Measurements from ENCODE around the gene SCAF8.

The SCAF8 gene

DNA sequence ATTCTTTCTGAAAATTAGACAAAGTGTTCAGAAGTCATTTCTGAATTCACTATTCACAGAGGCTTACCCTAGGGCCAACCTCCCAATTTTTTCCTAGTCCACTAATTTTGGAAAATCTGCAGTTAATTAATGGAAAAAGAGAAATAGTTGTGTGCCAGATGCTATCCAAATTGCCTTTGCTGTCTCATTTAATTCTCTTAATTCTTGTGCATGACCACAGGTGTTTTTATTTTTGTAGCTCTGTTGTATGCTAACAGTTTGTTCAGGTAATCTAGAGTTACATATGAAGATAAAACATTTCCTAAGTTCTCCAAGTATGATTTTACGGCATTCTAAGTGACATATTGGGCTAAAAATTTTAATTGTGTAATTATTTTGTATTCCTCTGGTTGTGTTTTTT, 96.8 kb downstream of the SCAF8 start:
- DNase-seq (ENCODE audit: low read depth in 1 of 2, low spot score in 1 of 2), result no peak

DNA sequence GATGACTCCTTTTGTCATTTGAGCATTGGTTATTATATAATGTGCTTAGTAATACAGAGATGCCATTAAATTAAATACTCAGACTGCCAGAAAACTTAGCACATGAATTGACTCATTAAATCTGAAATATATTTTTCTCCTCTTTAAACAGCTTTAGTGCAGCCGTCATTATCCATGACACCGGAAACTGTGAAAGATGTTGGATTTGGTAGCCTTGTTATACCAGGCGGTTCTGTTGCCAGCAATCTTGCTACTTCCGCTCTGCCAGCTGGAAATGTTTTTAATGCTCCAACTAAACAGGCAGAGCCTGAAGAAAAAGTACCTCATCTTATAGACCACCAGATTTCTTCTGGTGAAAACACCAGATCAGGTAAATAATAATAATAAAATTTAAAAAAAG, 97.6 kb downstream of the SCAF8 start:
- DNase-seq (ENCODE audit: low read depth in 1 of 2, low spot score in 1 of 2), result no peak

DNA sequence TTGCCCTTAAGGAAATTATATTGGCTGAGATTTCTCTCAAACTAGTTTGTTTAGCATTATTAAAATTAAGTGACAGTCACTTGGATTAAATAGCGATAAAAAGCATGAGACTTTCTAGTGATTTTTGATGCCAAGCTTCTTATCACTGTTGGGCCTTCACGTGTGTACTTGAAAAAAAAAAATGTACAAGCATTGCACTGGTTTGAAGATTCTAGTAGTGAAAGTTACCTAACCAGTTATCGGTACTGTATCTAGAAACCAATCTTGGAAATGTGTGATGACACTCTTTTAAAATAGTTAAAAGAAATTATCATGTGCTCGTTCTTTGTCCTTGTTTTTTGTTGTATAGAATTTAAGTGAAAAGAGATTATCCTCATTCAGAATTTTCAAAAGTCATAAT, 102.1 kb downstream of the SCAF8 start:
- no peak for DNase-seq (ENCODE audit: low read depth in 1 of 2, low spot score in 1 of 2)

DNA sequence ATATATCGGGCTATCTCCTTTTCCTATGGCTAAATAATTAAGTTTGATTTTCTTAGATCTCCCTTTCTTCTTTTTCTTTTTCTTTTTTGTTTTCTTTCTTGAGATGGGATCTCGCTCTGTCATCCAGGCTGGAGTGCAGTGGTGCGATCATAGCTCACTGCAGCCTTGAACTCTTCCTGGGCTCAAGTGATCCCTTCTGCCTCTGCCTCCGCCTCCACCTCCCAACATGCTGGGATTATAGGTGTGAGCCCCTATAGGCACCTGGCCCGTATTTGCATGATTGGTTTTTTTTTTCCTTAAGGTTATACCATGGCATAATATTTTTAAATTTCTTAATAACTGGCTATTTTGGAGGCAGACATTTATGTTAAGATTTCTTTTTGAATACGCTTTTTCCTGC, 106.3 kb downstream of the SCAF8 start:
- DNase-seq (ENCODE audit: low read depth in 1 of 2, low spot score in 1 of 2), result no peak

DNA sequence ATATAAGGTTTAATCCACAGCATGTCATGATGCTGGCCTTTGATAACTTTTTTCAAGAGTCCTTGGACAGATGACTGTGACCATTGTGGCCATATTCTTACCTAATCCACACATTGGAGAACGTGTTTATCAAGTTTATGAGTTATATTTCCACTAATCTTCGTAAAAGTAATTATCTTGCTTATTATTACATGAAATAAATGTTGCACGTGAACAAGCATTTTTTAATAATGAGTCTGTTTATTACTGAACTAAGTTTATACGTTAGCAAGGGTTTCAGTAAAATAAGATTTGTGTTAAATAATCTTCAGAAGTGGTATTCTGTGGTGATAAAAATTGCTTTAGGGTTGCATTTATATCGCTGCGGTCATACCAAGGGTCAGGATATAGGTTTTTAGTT, 107.1 kb downstream of the SCAF8 start:
- no peak for DNase-seq (ENCODE audit: low read depth in 1 of 2, low spot score in 1 of 2)

DNA sequence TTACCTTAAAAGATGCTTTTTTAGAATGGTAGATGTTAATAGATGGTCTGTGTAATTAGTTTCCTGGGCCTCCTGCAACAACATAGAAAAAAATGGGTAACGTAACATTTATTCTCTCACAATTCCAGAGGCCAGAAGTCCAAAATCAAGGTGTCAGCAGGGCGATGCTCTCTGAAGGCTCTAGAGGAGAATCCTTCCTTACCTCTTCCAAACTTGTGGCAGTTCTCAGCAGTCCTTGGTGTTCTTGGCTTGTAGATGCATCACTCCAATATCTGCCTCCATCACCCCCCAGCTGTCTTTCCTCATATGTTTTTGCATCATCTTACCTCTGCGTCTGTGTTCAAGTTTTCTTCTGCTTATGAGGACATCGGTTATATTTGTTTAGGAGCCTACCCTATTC, 107.9 kb downstream of the SCAF8 start:
- DNase-seq (ENCODE audit: low read depth in 1 of 2, low spot score in 1 of 2), result no peak

DNA sequence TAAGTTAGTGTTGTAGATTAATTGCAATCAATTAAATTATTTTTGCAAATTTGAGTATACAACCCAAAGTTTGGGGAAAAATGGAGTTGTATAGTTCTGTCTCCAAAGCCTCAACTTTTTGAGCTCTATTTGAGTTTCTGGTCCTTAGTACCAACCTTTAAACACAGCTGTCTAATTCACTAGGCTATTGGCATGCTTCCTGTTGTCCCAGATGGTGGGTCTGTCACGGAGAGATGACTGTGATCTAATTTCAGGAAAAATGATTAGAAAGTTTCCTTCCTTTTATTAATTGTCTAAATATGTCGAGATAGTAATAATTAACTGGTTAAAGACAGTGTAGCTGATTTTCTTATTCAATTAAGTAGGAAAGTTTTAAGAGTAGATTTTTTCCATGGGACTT, 109.6 kb downstream of the SCAF8 start:
- no peak for DNase-seq (ENCODE audit: low read depth in 1 of 2, low spot score in 1 of 2)

DNA sequence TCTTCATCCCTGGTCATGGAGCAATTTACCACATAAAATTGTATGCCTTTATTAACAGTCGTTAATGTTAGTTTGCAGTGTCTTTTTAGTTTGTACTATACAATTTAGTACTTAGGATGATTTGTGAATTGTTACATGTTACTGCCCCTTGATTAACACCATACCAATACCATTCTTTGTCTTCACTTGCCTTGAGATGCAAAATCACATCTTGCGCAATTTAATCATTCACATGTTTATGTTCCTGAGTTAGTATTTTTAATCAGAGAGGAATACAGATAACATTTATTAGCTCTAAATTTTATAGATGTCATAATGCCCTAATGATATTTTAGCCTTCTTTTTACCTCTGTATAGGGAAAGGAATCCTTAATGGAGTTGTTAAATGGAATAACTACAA, 114.1 kb downstream of the SCAF8 start:
- DNase-seq (ENCODE audit: low read depth in 1 of 2, low spot score in 1 of 2), result no peak

DNA sequence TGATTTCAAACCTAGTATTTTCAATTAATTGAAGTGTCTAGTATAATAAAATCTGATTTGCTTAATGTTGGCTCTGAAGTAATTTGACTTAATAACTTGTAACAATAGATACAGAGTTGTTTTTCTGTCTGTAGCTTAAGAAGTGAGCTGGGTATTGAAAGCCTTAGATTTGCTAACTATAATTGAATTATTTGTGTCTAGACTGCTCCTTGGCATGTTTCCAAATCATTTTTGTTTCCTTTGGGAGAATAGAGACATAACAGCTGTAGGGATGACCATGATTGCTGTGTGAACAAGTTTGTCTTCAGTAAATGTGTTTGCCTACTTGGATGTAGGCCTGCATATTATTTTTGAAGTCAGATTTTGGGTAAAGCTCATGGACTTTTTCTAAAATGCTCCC, 115.4 kb downstream of the SCAF8 start:
- DNase-seq (ENCODE audit: low read depth in 1 of 2, low spot score in 1 of 2), result no peak

DNA sequence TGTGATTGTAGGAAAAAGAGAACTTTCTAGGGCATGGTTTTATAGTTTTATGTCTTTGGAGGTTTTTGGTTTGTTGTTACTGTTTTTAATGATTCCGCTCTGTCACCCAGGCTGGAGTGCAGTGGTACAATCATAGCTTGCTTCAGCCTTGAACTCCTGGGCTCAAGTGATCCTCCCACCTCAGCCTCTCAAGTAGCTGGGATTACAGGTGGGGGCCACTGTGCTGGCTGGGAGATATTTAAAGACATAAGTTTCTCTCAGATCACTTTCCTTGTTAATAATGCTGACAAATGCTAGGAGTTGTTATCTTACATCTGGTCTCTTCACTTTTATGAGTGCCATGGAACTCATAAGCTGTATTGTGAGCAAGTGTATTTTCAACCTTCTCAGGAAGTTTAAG, 116.3 kb downstream of the SCAF8 start:
- no peak for DNase-seq (ENCODE audit: low read depth in 1 of 2, low spot score in 1 of 2)

DNA sequence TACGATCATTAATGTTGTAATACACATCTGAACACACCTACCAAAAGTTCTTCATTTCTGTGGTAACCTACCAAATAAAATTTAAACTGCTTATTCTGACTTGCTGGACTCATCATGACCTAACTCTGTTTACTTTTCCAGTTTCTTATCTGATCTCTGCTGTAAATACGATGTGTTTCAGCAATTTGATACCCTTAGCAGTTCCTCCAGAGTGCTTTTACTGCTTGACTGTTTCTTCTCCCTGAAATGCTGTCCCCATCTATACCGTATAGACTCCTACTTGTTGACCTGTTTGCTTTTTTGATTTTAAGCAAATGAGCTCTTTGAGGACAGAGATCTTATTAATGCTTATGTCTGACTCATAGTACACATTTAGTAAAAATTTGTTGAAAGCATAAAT, 119.5 kb downstream of the SCAF8 start:
- no peak for DNase-seq (ENCODE audit: low read depth in 1 of 2, low spot score in 1 of 2)

DNA sequence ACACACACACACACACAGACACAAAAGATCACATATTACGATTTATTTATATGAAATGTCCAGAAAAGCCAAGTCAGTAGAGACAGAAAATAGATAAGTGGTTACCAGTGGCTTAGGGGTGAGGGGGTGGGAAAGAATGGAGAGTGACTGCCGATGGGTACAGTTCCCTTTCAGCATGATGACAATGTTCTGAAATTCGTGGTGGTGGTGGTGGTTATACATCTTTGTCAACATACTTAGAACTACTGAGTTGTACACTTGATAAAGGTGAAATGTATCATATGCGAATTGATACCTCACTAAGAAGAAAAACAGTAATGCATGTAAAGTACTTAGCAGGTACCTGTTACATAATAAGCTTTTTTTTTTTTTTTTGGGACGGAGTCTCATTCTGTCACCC, 124.3 kb downstream of the SCAF8 start:
- no peak for DNase-seq (ENCODE audit: low read depth in 1 of 2, low spot score in 1 of 2)

DNA sequence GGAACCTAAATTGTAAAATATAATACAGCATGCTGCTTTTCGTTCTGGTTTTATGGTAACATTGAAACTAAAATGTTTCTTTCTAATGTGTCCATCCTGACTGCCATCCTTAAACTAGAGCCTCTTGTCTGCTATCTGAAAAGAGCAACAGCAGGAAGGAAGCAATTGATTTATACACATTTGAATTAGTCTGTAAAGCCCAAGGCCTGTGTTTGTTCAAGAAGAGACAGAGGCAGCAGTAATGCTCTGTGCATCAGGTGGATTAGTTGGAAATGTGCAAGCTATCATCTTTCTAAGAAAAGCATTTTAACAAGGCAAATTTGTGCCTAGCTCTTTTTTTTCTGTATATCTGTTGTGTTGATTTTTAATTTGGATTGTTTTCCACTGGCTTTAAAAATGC, 128.6 kb downstream of the SCAF8 start:
- no peak for DNase-seq (ENCODE audit: low read depth in 1 of 2, low spot score in 1 of 2)

DNA sequence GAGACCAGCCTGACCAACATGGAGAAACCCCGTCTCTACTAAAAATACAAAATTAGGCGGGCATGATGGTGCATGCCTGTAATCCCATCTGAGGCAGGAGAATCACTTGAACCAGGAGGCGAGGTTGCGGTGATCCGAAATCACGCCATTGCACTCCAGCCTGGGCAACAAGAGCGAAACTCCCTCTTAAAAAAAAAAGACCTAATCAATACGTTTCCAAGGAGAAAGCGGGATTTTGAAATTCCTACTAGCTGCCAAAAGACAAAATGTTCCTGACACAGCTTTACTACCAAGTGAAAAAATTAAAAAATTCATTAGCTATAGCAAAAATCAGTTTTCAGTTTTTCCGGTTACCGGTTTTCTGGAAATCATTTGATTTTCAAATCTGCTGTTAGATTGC, 129.3 kb downstream of the SCAF8 start:
- DNase-seq (ENCODE audit: low read depth in 1 of 2, low spot score in 1 of 2), result no peak

DNA sequence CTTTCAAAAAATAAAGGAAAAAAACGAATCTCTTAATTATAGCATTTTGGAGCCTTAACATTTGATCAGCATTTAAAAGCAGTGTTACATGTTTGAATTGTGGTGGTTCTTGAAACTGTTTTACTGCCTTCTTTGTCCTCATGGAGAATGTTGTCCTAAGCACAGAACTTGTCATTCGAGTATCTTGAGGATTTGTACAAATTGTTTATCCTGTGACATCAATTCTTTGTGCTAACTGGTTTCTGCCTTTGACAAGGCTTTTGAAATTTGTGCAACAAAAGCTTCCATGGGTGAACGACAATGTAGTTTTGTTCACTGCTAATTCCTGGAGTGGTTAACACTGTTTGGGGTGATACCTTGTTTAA, 130.8 kb downstream of the SCAF8 start:
- DNase-seq (ENCODE audit: low read depth in 1 of 2, low spot score in 1 of 2), result no peak

DNA sequence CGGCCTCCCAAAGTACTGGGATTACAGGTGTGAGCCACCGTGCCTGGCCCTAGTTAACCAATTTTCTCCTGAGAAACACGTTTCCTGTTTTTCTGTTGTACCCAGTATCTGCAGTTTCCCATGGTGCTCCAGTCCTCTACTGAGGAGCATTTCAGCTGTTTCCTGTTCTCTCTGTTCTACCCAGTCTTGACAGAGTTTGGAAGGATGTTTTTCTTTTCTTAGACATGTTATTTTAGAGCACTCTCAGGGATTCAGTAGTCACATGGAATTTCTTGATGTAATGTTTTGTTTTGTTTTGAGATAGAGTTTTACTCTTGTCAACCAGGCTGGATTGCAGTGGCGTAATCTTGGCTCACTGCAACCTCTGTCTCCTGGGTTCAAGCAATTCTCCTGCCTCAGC, 132.1 kb downstream of the SCAF8 start:
- DNase-seq (ENCODE audit: low read depth in 1 of 2, low spot score in 1 of 2), result no peak

DNA sequence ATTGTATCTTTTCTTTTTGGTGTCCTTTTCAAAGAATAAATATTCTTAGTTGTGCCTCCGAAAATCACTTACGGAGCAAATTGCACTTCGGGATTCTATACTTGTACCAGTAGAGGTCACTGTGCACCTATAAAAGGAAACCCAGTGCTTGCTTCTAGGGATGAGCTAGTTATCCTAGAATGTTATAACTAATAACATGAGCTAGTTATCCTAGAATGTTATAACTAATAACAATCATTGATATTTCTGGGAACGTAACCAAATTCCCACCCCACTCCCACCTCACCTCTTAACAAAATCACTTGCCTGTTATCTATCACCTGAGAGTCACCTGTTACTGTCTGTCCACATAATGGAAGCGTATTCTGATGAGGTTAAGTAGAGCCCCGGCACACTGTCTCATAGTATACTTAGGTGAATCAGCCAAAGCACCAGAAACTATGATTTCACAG, 135.0 kb downstream of the SCAF8 start:
- no peak for DNase-seq (ENCODE audit: low read depth in 1 of 2, low spot score in 1 of 2)

DNA sequence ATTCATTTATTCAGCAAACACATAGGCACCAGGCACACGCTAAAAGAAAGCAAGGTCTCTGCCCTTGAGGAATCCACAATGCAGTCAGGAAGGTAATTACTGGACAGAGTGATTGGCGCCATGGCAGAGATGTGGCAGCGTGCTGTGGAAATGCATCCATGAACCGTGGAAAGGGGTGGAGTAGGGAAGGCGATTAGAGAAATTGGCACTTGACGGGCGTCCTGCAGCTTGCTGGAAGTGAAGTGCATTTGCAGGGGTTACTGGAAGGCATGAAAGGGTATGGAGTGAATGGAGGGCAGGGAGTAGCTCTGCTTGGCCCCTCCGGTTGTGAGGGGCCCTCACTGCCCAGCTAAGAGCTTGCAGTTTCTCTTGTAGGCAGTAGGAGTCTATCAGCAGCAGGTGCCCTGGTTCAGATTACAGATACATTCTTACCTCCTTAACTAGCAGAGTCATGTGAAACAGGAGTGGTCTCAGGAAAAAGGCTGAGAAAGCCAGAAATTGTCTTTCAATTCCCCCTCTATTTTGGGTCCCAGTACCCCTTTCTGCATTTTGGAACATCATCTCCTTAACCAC, 139.4 kb downstream of the SCAF8 start:
- DNase-seq (ENCODE audit: low read depth in 1 of 2, low spot score in 1 of 2), result no peak

DNA sequence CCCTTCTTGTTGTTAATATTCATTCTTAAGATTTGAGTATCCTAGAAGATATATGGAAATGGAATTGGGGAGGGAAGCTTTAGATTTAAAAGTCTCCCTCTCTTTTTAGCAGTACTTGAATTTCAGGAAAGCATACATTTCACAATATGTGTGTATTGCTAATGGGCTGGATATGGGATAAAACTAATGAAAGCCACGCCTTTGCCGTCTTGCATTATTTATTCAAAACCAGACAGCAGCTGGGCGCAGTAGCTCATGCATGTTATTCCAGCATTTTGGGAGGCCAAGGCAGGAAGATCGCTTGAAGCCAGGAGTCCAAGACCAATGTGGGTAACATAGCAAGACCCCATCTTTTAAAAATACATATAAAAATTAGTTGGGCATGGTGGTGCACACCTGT, 140.3 kb downstream of the SCAF8 start:
- DNase-seq (ENCODE audit: low read depth in 1 of 2, low spot score in 1 of 2), result no peak

DNA sequence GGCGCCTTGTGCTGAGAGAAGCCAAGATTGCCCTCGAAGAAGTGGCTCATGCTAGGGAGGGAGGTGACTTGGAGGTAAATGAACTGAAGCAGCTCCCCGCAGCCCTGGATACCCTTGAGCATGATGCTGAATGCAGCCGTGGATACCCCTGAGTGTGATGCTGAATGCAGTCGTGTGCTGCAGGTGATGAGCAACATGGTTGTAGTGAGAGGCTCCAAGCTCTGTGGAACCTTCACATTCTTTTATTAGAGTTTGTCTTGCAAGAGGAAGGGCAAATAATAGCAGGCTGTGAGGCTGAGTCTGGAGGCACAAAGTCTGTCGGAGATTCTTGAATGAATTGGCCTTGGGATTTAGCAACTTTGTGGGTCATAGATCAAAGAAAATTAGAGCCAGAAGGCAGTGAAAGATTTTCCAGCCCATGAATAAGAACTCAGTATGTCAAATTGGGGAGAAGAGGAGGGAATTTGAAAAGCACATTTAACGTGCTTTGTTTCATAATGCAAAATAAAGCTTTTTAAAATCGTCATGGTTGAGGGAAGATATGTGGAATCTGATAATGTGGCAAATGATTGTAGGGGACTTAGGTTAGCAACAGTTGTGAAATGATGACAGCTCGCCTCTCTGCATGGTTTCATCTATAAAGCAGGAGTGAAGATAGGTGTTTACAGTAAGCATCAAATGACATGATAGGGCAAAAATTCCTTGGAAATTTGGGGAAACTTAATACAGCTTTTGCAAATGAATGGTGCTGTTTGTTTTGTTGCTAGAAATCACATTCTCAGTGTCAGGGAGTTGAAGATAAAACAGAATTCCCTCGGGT, 141.8 kb downstream of the SCAF8 start:
- DNase-seq (ENCODE audit: low read depth in 1 of 2, low spot score in 1 of 2), result no peak

DNA sequence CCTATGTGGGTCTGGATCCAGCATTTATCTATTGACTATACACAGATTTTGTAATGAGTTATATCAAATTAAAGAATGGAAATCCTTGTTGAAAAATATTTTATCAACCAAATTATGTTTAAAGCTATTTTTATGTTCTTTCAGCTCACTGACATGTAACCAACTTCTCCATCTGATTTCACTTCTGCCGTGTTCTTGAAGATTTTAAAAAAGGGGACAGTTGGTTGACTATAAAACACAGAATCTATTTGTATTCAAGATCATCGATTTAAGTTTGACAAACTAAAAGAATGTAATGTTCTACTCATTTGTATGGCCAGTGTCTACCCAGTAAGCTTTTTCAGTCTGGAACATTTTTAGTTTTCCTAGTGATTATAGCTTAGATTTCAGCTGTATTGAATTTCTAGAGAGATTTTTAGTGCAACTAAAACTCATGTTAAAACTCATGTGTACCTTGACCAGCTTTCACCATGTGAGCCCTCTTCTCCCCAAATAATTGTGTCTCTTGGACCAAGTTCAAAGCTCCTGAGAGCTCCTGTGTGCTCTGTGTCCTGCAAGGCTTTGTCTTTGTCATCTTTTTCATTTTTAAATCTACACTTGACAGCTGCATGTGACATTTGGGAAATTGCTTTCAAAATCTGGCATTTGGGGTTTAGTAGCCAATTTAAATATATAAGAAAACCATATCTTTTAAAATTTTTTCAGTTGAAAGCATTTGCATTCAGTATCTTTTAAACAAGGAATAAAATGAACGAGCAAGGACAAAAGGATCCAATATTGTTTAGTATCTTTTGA, 143.5 kb downstream of the SCAF8 start:
- DNase-seq (ENCODE audit: low read depth in 1 of 2, low spot score in 1 of 2), result no peak

DNA sequence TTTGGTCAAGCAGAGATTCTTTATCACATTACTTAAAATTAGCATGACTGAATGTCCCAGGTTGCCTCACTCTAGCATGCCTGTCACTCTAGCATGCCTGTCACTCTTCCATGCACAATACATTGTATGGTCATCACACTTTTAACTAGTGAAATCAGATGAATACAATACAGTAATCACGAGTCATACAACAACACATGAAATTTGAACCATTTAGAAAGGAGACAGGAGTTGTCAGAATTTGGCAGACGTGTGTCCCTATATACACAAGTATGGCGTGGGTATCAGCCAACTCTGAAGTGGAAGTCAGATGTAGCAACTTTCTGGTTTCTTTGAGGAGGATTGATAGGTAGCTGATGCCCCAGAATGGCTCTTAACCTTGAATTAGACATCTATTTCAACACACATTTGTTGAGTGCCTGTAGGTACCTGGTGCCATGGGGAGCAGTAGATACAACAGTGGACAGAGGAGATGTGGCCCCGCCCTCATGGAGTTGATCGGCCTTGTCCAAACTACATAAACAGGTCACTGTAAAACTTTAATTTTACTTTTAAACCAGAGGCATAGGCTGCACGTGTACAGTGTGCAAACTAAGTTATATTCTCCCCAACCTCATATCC, 145.8 kb downstream of the SCAF8 start:
- DNase-seq (ENCODE audit: low read depth in 1 of 2, low spot score in 1 of 2), result no peak

All from stimulated activated CD4-positive, alpha-beta T cell treated with anti-CD3 and anti-CD28 coated beads, Interleukin-15, amount 100 ng/mL, for 1 hour (primary cell).